ENCODE measurements around the gene IFNAR2.

GRCh38 chr21:33267250-33267649 lies 37.5 kb downstream of the IFNAR2 start:
- no peak for TF ChIP-seq POLR2AphosphoS5 (IDR thresholded peaks at IDR 0.05; ENCODE audit: low read depth, low read length)
- no peak for TF ChIP-seq CTCF (IDR thresholded peaks at IDR 0.05)
- TF ChIP-seq GATA2 (CRISPR knock-in tag; IDR thresholded peaks at IDR 0.05), result no peak
- TF ChIP-seq MAX (IDR thresholded peaks at IDR 0.05; ENCODE audit: low read depth), result no peak
- no peak for TF ChIP-seq SIN3A (IDR thresholded peaks at IDR 0.05; ENCODE audit: borderline replicate concordance, low read depth, low read length)
- TF ChIP-seq TCF12 (IDR thresholded peaks at IDR 0.05), result no peak
- no peak for TF ChIP-seq MEF2A (IDR thresholded peaks at IDR 0.05; ENCODE audit: borderline replicate concordance, low read depth)
- TF ChIP-seq EP300 (IDR thresholded peaks at IDR 0.05; ENCODE audit: borderline replicate concordance in 1 of 2, low read depth in 1 of 2, low read length in 1 of 2), result no peak

Data from SK-N-SH (cell line).